GM13976 (cell line): ENCODE results near the gene ARRB1.
A peak's percentile ranks its signal among the peaks of the same experiment; 100 is the strongest.

Experiments
- DNase-seq: peaks from one replicate; pipeline ENCODE4 v3.0.0; 2012; ENCODE audit warnings: low spot score
- CTCF ChIP-seq: IDR thresholded peaks from 2 replicates; pipeline ENCODE4 v1.5.1; 2012; ENCODE audit warnings: borderline replicate concordance, mild to moderate bottlenecking; ENCODE audit not compliant: insufficient read depth; ENCODE audit errors: extremely low read depth, missing control alignments, control extremely low read depth
- in situ Hi-C: fragments of 300-500 bp; cut with MboI; formaldehyde crosslinking; loops from one replicate; pipeline ENCODE4 v1.12.0; 2022; ENCODE audit warnings: low sequenced_read_pairs, mixed read lengths, inconsistent platforms; ENCODE audit not compliant: unreplicated experiment

The ARRB1 gene

DNA sequence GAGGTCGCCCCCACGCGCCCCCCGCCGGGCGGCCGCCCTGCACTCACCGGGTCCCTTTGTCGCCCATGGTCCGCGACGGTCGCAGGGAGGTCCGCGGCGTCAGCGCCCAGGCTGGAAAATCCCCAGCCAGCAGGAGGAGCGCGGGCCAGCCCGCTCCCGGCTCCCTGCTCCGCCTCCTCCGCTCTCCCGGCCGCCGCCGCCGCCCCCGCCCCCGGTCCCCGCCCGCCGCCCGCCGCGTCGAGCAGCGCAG, at the start of gene ARRB1:
ARRB1 (minus strand) TSS at position 121 of the 250 bp plus-strand sequence; CDS start at position 67, 54 bp downstream.
- in situ Hi-C loops: no loop called here
- peak; percentile 77 for DNase-seq
- TF ChIP-seq CTCF: no peak

DNA sequence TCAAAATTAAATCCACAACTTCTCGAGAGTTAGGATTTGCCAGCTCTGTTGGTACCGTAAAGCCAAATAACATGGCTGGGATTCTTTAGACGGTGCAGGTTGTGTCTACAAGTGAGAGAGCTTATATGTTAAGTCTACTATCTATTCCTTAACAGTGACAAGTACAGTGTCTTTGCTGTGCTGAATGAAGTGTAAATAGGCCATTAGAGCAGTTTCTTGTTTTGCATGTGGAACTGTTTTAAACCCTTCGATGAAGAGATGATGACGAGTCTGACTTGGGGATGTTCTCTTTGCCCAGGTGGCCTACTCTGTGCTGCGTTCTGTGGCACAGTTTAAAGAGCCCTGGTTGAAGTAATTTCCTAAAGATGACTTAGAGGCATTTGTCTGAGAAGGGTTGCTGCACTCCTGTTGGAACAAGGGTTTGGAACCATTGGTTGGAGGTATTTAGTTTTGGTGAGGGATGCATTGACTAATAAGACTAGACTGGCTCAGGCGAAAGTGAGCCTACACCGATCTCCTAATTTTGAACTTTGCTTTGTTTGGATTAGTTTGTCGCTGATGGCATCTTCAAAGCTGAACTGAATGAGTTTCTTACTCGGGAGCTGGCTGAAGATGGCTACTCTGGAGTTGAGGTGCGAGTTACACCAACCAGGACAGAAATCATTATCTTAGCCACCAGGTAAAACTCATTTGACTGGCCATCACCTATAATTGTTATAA, 48.8 kb upstream of the ARRB1 start:
- in situ Hi-C loops: no loop called here
- TF ChIP-seq CTCF: no peak
- DNase-seq: no peak

DNA sequence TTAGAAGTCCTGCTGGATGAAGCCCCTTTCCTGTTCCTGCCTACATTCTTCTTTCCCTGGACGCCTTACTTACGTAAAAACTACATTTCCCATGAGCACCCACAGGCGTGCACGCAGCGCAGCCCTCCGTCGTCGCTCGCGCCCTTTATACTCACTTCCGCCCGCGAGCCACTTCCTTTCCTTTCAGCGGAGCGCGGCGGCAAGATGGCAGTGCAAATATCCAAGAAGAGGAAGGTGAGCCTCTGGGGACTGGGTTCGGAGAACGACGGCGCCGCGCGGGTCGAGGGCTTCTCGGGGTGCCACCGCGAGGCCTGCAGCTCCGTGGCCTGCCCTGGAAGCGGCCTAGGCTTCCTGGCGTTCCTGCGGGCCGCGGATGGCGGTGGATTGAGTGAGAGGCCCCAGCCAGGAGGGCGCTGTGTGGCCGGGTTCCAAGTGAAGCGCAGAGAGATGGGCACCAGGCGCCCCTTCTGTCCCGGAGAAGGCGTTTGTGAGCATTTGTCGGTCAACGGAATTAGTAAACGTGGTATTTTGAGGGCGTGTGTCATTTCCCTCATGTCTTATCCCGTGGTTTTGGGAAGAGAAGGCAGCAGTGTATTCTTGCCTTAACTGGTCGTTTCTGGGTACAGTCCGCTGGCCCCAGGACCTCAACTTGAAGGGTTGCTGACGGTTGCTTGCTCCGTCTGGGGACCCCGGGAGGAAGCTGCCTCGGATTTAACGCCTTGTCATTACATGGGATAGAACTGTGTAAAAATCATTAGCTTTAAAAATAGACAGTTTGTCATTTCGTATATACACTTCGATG, 48.1 kb upstream of the ARRB1 start, which contains the start of gene RPS3:
RPS3 (plus strand) TSS at position 175 of the 802 bp plus-strand sequence; CDS start at position 205, 30 bp downstream.
- DNase-seq: peak; percentile 95
- in situ Hi-C loops: no loop called here
- TF ChIP-seq CTCF: peak; percentile 22

GRCh38 chr11:75398906-75399305, 47.4 kb upstream of the ARRB1 start:
- in situ Hi-C loops: no loop called here
- no peak for DNase-seq
- TF ChIP-seq CTCF: no peak

DNA sequence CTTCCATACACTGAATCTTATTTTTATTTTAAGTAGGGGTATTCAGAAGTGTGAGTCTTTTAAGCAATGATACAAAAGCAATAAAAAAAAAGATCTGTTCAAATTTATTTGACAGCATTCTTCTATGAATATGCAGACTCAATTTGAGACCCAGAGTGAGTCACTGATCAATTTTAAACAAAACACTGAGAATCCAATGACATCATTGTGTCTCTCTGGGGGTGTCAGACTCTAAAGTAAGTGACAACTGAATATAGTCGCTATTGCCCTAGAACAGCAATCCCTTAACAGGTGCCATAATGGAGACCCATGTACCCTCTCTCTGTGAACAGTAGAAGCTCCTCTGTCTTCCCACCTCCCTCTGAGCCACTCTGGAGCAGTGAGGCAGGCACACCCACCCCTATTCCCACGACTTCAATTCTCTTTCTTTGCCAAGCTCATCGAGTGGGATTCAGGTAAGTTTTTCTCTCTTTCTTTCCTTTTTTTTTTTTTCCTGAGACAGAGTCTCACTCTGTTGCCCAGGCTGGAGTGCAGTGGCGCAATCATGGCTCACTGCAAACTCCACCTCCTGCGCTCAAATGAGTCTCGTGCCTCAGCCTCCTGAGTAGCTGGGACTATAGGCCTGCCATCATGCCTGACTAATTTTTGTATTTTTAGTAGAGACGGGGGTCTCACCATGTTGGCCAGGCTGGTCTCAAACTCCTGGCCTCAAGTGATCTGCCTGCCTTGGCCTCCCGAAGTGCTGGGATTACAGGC, 42.8 kb upstream of the ARRB1 start:
- in situ Hi-C loops: no loop called here
- no peak for DNase-seq
- no peak for TF ChIP-seq CTCF

- in situ Hi-C loops: no loop called here
- TF ChIP-seq CTCF: no peak
- DNase-seq: no peak
Measured at GRCh38 chr11:75389925-75390324, 38.5 kb upstream of the ARRB1 start.
